ENCODE results near the gene C2CD5.
"Not testable (repeated sequence)": the region's sequence is repeated elsewhere in the genome, so short reads cannot be mapped to it uniquely, and the experiment has no call there.

Gene C2CD5

GRCh38 chr12:22474970-22475720, 69.2 kb downstream of the C2CD5 start:
- DNase-seq, result peak; percentile 4

GRCh38 chr12:22473212-22473611, 71.1 kb downstream of the C2CD5 start:
- DNase-seq, result no peak

GRCh38 chr12:22467190-22467589, 77.2 kb downstream of the C2CD5 start:
- no peak for DNase-seq

GRCh38 chr12:22463306-22463705, 81.0 kb downstream of the C2CD5 start:
- DNase-seq, result no peak

DNA sequence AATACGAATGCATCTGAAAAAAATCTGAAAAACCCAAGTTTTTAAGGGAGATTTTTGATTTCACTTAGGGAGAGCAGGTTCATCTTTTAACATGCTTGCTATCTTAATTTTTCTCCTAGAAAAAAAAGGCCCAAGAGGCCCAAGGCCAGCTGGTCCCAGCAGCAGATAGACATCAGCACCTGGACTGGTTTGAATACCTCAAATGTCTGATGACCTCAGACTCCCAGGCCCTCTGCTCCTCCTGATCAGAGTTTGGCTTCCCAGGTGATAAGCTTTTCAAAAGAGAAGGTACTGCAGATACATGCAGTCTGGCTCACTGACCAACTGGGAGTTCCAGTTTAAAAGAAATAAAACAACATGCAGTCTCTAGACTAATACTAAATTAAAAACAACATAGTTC, 82.6 kb downstream of the C2CD5 start:
- no peak for DNase-seq

- DNase-seq, result peak; percentile 44
Observed at GRCh38 chr12:22459838-22460490, 84.4 kb downstream of the C2CD5 start.

GRCh38 chr12:22458298-22458937, 85.9 kb downstream of the C2CD5 start:
- DNase-seq, result peak; percentile 33

DNA sequence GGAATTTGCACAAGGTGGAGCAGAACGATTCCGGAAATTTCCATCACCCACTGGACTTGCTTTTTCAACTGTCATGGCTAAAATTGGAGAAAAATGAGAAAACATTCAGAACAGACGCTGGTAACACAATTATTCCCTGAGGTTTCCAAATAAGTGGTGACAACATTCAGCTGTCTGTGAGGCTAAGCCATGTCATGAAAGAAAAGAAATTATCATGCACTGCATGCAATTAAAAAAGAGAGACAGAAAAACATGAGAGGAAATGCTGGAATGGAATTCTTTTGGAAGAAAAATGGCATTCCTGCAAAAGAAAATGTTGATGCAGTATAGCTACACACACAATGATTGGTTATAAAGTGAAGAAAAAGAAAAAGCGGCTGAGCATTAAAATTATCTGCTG, 87.3 kb downstream of the C2CD5 start:
- no peak for DNase-seq

- no peak for DNase-seq
Observed at GRCh38 chr12:22453511-22453910, 90.8 kb downstream of the C2CD5 start.

DNA sequence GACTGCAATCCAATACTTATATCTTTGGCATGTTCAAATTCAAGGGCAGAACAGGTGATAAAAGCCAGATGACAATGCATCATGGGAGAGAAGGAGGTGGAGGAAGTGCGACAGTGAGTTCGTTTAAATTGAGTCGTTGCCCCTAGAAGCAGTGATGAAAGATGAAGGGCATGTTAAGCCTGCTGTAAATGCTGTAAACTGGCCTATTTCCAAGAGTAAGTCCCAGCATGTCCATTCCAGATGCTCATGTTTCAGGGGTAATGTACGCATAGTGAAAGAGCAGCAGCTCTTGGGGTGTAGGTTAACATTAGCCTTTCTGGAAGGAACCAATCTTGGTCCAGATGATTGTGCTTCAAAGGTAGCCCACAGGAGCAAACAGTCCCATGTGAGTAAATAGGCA, 97.1 kb downstream of the C2CD5 start:
- peak; percentile 83 for DNase-seq

- not testable (repeated sequence) for DNase-seq
Observed at GRCh38 chr12:22444317-22444665, 100.1 kb downstream of the C2CD5 start.

- DNase-seq, result peak; percentile 83
Observed at GRCh38 chr12:22443379-22444316, 100.7 kb downstream of the C2CD5 start.

- no peak for DNase-seq
Observed at GRCh38 chr12:22437031-22437806, 107.1 kb downstream of the C2CD5 start.

DNA sequence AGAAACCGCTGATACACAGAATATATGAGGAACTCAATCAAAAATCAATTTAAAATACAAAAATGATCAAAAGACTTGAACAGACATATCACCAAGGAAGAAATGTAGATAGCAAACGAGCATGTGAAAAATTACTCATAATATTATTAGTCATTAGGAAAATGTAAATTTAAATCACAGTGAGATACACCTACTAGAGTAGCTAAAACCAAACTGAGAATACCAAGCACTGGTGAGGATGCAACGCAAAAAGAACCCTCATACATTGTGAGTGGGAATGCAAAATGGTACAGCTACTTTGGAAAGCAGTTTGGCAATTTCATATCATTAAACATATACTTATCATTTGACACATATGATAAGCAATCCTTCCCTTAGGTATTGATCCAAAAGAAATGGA, 108.8 kb downstream of the C2CD5 start:
- DNase-seq, result no peak

GRCh38 chr12:22431693-22432251, 112.6 kb downstream of the C2CD5 start:
- DNase-seq, result no peak

GRCh38 chr12:22416801-22417200, 127.5 kb downstream of the C2CD5 start:
- DNase-seq, result peak; percentile 60

DNA sequence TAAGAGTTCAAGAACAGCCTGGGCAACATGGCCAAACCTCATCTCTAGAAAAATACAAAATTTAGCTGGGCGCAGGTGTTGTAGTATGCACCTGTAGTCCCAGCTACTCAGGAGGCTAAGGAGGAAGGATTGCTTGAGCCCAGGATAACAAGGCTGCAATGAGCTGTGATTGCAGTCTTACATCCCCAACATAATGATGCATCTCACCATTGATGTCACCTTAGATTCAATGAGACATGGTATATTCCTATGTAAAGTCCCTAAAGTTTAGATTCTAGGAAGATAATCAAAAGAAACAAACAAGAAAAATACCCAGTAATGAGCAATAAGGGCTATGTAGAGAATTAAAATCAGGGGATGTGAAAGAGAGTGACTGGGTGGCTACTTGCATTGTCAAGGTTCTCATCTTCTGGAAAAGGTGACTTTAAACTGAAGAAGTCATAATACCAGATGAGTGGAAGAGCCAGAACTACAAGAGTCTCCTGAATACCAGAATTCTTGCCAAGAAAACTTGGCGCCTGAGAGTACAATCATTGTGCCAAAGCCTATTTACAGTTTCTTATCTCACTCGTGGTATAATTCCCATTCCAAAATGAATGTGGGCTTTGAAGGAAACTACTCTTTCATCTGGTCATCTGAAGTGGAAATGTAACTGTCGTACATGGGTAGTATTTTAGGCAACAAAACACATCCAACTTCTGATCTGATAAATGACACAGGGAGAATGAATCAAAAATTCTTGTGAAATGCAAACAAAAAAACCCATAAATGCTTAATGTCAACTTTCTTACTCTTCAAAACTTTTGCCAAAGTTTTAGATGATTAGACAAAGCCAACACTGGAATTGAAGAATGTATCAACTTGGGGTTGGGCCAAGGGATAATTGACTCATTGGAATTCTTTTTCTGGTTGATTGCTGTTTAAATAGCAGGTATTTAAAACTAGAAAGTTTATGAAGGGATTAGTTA, 128.7 kb downstream of the C2CD5 start:
- peak; percentile 48 for DNase-seq

GRCh38 chr12:22414742-22415141, 129.6 kb downstream of the C2CD5 start:
- no peak for DNase-seq

GRCh38 chr12:22413592-22413991, 130.8 kb downstream of the C2CD5 start:
- no peak for DNase-seq

GRCh38 chr12:22412581-22412980, 131.8 kb downstream of the C2CD5 start:
- DNase-seq, result no peak

- DNase-seq, result no peak
Observed at GRCh38 chr12:22410486-22410885, 133.9 kb downstream of the C2CD5 start.
